Forelimb muscle (tissue), 1 donor: ENCODE data around the gene CACNA1C. TPM values are rescaled to one million over a fixed set of nuclear protein-coding genes. Genes with fewer than 3 reads are reported as not detected.

Experiments used
- DNase-seq: peaks from one replicate; pipeline ENCODE4 v3.0.0-alpha.2; 2013; ENCODE audit warnings: low read depth
- polyA plus RNA-seq: library from polyadenylated mRNA; unstranded; fragments of 120-200 nt; gene quantifications from one replicate; pipeline ENCODE4 v1.2.1, GENCODE V29; 2013; ENCODE audit not compliant: insufficient read length

CACNA1C gene
- polyA plus RNA-seq, 1 donor = 3.2 TPM

DNA sequence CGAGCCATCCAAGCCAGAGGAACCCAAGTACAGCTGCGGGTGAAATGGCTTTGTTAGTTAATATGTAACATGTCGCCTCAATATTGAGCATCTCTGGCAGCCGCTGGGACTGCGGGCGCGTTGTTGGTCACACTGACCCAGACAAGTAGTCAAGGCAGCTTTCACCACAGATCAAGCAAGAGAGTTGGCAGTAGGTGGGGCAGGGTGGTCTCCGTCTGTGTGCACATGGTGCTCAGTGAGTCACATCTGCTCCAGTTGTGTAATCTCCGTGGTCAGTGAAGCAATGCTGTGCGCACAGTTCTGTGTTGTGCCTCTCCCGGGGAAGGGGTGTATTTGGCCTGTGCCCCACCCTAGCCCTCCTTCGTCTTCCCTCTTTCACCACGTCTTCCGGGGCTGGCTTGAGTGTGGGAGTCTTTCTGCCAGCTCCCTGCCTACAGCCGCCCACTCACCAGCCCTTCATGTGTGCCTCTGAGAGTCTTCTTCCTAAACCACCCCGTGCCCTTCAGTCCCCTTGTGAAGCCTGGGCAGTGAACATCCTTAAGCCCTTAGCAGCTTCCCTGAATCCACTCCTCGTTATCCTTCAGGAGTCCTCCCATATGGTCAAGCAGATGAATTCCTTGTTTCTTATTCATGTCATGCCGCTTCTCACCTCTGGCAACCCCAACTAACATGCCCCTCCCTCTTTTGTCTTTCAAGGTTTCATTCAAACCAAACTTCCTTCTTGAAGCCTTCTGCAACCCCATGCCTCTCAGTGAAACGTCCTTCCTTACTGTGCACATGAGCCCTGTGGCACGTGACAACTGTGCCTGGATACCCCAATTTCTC, 242.1 kb downstream of the CACNA1C start:
- no peak for DNase-seq

DNA sequence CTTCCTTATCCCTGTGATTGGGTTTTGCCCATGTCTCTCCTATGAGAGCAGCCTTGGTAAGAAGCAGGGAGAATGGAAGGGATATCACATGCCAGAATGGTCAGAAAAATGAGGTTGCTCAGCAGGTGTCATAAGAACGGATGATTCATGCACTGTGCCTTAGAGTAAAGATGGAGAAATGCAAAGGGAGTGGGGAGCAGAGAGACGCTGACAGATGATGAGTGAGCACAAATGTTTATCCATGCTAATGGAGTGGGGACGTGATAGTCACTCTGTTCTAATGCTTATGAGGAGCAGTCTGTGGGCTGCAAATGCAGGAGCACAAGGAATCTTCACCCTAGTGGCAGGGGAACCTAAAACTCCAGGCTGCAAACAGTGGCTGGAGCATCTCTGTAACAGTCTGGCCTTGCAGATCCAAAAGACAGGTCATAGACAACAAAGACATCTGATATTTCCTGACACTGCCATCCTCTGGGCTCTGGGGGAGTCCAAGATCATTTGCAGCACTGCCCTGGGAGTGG, 243.2 kb downstream of the CACNA1C start:
- DNase-seq = no peak

DNA sequence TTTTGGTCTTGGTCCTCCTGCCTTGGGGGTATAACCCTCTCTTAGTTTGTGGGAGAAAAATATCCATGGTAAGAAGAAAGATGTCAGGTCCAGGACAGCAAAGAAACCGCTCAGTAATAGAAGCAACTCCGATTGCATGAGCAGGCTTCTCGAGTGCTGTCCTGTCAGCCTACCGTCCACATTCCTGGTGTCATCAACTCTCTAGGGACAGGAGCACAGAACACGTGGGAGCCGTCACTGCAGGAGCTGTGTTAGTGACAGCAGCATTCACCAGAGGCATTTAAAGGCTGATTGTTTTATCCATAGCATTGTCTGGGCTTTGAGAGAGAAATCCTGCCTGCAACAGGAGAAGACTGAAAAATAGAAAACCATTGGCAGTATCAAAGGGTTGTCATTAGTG, 244.2 kb downstream of the CACNA1C start:
- no peak for DNase-seq

DNA sequence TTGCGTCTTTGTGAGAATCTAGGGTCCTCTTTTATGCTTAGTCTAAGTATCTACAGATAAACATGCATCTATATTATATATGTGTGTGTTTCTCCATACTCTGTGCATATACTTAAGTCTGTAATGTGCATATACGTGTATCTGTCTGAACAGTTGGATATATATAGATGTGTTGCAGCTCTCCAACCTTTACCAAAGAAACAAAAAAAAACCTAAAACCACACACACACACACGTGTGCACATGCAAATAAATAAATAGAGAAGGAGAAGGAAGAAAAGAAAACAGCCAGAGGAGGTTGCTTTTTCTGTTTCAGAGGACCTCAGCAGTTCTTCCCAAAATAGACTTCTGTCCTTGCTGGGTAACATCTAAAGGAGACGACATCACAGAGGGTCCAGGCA, 244.9 kb downstream of the CACNA1C start:
- no peak for DNase-seq

DNA sequence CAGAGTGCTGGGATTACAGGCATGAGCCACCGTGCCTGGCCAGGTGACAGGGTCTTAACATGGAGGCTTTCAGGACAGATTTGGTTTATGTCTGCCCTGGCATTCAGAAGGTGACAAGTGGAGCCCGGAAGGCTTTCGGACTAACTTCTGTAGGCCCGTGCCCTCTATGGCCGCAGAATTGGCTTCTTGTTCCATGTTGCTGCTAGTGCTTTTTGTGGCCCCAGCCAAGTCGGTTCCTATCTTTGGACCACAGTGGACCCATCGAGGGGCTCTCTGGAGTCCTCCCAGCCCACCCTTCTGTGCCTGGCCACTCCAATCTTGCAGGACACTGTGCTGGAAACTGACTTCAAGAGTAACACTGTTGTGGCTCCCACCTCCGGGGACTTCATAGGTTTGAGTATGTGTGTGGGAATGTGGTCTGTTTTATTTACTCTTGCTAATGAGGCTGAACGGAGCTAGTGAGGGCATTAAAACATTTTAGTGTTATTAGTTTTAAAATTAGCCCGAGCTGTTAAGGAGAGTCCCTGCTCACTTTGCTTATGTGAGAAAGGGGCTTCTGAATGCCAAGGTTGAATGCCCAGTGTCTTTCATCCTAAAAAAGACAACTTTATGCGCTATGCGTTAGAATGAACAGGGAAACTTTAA, 245.9 kb downstream of the CACNA1C start:
- DNase-seq = no peak

DNA sequence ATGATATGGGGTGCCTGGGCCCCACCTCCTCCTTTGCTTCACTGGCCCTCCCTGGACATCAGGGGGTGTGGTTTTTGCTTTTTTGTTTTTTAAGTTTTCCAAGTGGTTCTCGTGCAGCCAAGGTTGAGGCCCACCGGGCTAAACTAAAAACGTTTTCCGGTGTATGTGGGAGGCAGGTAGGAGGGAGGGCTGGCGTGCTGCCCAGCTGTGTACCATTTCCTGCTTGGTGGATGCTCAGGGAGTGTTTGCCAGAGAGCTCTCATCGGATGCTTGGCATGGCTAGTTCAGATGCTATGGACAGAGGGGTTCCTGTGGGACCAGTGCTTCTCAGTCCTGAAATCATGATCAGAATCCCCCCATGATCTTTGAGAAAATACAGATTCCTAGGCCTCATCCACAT, 246.4 kb downstream of the CACNA1C start:
- no peak for DNase-seq

DNA sequence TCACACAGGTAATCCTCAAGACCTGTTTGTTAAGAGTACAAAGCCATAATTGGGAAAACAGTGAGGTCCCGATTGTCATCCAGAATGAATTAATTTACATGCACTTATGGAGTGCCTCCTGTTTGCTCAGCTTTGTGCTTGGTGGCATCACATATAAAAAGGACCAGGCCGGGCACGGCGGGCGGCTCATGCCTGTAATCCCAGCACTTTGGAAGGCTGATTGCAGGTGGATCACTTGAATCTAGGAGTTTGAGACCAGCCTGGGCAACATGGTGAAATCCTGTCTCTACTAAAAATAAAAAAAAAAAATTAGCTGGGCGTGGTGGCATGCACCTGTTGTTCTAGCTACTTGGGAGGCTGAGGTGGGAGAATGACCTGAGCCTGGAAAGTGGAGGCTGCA, 247.4 kb downstream of the CACNA1C start:
- no peak for DNase-seq

DNA sequence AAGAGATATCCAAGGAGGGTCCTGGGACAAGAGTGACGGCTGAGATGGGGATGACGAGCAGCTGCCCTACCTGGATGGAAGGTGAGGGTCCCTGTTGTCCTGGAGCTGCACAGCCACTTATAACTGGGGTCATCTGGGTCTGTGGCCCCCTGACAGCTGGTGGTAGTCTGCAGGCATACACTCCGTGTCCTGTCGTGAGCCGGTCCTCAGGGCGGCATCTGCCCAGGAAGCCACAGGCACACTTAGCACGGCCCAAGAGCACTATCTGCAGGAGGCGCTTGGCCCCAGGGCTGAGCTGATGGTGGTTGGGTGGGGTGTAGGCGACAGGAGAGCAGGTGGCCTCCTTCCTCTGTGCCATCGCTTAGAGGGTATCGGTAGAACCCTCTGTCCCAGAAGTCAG, 248.1 kb downstream of the CACNA1C start:
- no peak for DNase-seq

DNA sequence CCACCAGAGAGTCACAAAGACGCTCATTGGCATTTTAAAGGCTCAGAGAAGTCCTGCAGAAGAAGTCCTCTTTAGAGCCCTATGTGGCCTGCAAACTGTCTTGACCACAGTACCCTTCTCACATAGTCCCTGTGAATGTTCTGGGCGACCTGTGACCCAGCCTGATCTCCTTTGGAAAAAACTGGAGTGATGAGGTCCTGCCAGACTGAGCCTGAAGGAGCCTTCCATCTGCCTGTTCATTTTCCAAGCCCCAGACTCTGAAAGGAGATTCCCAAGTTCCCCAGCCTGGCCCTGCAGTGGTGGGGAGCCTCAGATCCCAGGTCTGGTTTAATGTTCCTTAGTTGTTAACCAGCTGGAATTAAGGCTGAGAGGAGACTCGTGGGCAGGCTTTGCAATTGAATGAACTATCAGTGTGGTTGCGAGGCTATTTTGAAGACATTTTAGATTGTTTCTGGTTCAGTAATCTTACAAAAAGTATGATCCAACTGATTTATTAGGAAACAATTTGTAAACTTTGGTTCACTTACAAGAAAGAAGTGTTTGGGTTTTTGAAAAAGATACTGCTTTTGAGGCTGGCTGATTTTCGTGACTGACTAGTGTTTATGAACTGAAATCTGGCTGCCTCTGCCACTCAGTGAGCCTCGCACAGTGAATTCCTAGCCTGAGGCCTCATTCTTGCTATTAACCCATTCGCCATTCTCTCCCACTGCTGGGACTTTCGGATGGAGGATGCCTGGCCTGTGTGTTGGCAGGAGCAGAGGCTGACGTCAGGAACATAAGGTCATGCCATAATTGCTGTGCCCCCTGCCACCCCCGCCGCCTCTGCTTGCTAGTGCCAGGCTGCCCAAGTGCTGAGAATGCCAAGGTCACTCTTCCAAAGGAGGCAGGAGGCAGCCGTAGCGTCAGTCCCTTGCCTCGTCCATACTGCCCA, 249.0 kb downstream of the CACNA1C start:
- no peak for DNase-seq

DNA sequence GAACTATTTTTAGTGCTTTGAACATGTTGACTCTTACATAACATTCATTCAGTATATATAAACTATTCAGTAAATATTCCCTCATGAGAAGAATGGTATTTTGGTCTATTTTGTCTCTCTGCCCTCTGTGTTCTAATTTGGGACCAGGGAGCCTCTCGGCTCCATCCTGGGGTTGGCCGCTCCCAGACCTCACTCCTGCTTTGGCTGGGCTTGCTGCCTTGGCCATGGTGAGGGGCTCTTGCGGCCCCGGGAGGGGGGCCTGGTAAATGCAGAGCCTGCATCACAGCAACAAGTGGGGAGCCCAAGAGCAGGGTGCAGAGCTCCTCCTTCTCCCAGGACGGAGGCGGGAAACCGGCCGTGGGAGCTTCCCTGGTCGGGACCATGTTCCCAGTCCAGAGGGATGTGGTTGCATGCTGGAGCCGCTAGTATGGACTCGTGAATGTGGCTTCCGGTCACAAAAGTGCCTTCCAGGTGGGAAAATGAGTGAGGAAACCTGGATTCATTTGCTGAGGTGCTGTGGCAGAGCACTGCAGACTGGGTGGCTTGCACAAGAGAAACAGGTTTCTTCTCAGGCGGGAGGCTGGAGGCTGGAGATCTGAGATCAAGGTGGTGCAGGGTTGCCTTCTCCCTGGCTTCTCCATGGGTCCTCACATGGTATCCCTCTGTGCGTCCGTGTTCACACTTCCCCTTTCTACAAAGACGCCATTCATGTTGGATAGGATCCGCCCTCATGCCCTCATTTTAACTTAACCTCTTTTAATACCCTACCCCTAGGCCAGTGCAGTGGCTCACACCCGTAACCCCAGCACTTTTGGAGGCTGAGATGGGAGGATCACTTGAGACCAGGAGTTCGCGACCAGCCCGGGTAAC, 250.2 kb downstream of the CACNA1C start:
- no peak for DNase-seq

DNA sequence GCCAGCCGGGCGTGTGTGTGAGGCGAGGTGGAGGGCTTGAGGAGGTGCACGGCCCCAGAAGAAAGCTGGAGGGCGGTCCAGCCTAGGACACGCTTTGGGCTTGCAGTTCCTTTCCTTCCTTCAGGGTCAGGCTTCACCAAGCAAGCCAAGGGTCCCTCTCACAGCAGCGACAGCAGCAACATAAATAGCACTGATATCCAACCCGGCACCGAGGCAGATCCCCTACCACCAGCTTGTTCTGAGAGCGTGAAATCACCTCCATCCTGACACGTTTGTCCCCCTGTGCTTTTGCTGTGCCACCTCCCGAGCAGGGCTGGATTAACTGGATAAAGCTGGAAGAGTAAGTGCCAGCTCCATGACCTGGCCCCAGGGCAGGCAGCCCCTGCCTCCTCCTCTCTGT, 251.4 kb downstream of the CACNA1C start:
- no peak for DNase-seq

DNA sequence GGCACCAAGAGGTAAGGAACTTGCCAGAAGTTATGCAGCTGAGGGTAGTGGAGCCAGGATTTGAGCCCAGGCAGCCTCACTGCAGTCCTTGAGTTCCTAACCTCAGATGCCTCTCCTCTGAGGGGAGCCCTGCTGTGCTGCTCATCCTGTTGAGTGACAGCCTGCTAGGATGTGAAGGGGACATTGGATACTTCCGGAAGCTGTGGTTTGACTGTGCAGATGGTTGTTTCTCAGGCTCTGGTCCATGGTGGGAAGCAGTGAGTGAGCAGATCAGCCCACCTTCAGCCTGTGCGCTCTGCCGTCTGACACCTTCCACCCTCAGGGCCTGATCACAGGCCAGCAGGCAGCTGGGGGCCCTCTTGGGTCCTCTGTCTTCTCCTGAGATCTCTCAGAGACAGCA, 253.2 kb downstream of the CACNA1C start:
- no peak for DNase-seq

DNA sequence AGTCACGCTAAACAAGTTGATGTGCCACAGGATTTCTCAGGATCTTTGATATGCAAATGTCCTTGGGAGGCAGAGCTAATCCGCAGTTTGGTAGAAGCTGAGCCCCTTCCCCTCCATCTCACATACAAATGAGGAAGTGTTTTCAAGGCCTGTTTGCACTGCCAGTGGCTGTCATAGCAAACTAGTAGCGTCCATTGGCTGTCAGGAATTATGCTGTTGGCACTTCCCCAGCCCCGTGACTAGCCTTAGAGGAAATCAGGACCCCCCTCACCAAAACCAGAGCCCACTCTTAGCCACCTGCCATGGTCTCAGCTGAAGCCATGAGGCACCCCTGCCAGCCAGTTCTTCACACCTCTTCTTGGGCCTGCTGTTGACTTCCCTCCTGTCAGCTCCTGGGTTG, 253.9 kb downstream of the CACNA1C start:
- DNase-seq = no peak

DNA sequence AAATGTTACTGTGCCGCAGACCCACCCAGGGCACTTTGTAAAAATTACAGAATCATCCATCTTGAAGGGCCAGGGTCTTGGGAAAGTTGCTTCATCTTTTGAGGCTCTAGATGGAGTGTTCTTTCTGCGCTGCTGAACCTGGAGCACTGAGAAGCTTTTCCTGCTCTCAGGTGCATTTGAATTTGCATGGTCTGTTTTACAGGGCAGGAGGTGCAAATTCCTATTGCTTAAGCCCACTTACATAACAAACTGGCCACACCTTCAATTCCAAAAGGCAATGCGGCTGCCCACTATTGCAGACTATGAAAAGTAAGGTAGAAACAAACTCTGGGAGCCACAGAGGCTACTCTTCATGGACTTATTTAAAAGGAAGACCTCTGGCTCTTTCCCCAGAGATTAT, 254.8 kb downstream of the CACNA1C start:
- DNase-seq = no peak

DNA sequence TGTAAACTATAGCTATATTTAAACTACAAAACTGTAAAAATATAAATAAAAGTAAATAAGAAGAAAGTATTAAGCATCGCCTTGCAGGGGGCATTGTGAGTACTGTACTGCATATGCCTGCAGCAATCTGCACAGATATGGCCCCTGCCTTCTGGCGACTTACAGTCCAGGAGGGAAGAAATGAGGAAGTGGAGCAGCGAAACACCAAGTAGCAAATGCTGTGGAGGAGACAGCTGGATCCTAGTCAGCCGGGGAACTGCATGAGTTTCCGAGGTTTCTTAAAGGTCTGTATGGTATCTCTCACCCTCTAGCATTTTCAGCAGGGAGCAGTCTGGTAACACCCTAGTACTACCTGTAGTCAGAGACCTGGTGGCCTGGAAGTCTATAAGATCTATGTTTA, 256.9 kb downstream of the CACNA1C start:
- no peak for DNase-seq

DNA sequence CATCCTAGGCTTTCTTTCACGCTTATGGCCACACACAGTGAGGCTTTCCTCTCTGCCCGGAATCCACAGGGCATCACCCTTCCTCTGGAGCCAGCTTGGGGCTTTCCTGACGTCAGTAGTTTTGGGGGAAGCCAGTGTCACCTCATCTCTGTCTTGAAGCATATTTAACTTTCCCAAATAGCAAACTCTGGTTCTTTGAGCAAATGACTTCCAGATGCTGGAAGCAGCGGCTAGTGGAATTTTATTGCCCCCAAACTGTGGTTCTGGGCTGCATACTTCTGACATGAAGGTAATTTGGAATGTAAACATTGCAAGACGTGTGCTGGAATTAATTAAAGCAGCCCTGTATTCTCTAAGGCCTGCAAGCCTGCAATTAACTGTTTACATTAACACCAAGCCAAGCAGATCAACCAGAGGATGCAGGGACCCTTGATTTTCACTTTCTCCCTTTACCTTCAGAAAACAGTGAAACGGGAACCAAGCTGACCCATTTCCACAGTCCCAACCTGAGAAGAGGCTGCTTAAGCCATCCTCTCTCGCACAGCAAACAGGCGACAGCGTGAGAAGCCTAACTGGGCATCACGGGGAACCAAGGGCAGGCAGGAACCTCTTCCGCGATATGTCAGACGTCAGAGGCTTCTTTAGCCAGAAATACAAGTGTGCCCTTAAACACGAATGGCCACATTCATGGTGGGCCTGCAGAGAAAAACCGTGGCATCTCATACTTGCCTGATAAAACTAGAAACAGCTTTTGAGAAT, 258.4 kb downstream of the CACNA1C start:
- no peak for DNase-seq

DNA sequence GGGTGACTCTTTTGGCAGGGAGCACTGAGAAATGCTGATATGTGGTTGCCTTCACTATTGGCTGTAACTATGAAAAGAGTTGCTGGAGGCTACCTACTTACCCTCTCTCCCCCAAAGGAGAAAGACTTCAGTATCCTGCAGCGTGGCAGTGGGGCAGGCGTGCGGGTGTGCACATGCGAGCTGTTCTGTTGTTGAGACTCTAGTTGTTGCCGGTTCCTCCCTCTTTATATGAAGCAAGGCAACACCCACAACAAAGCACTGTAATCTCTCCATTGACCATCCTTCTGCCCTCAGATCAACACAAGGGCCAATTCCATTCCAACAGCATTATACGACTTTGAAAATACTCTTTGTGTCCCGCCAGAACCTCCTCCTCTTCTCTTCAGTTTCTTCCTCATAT, 259.4 kb downstream of the CACNA1C start:
- DNase-seq = no peak

DNA sequence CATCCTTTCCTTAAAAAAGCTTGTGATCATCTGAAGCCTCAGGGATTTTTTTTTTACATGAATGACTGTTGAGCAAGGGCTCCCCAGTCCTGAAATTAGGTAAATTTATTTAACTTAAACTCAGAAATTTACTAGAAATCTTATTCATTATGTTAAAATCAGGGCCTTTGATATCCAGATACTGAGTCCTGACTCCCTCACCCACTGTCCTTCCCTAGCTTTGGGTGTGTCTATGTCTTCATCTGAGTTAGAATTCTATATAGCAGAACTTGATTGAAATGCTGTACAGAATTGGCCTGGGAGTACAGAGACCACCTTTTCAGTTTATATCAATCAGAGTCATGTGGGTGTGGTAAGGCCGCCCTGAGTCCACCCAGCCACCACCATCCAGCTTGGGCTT, 260.0 kb downstream of the CACNA1C start:
- no peak for DNase-seq

DNA sequence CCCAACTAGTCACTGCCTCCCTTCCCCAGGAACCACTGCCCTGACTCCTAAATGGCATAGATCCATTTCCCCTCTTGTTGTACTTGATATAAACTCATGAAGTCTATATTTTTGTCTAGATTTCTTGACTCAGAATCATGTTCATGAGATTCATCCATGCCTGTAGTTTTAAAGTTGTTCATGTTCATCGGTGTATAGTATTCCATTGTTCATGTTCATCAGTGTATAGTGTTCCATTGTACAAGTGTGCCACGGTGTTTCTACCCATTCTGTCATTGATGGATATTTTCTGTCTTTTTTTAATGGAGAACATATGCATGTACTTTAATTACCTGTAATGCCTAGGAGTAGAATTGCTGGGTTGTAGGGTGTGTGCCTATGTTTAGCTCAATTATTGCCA, 261.7 kb downstream of the CACNA1C start:
- no peak for DNase-seq

DNA sequence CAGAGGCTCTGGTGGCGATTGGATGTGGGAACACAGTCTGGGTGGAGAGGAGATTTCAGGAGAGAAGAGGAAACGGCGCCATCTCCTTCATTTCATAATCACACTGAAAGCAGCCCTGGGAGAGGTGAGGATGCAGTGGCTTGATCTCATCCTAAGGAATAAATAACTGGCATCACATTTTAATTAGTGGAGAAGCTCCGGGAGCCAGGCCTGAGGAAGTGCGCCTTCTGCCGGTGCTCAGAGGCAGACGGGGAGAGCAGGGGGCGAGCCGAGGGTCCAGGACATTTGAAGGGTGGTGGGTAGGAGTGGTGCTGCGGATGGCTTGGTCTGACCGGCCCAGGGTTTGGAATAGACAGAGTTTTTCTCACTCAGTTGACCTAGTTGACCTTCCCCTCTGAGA, 265.0 kb downstream of the CACNA1C start:
- no peak for DNase-seq
